GM12878 (cell line): ENCODE data around the gene CTNNBL1. TPM values are rescaled to one million over a fixed set of nuclear protein-coding genes. Genes with fewer than 3 reads are reported as not detected.

Experiments used
- CHD4 ChIP-seq: fragments of 200-600 bp; sonication (generic); IDR thresholded peaks from 2 replicates; pipeline ENCODE4 v1.6.1; 2016; ENCODE audit warnings: mild to moderate bottlenecking
- IRF3 ChIP-seq: fragments of 450-650 bp; IDR thresholded peaks from 2 replicates; pipeline ENCODE4 v1.6.1; 2014; ENCODE audit warnings: mild to moderate bottlenecking
- LARP7 ChIP-seq: fragments of 450-650 bp; IDR thresholded peaks from 2 replicates; pipeline ENCODE4 v1.6.1; 2017; ENCODE audit warnings: mild to moderate bottlenecking
- MEF2B ChIP-seq: fragments of 450-650 bp; IDR thresholded peaks from 2 replicates; pipeline ENCODE4 v1.6.1; 2018; ENCODE audit warnings: mild to moderate bottlenecking, moderate library complexity; ENCODE audit not compliant: partially characterized antibody, poor library complexity, severe bottlenecking
- PML ChIP-seq: IDR thresholded peaks from 2 replicates; pipeline ENCODE4 v1.6.1; 2012; ENCODE audit warnings: low read length, inconsistent platforms
- SMARCA5 ChIP-seq: fragments of 450-650 bp; IDR thresholded peaks from 2 replicates; pipeline ENCODE4 v1.6.1; 2017; ENCODE audit warnings: mild to moderate bottlenecking
- SRF ChIP-seq, 2 experiments: IDR thresholded peaks; 2 replicates each; pipeline ENCODE4 v1.6.1; 2011; ENCODE audit warnings: low read depth in 2 of 2, low read length in 2 of 2, mild to moderate bottlenecking in 1 of 2, moderate library complexity in 1 of 2
- SUPT20H ChIP-seq: IDR thresholded peaks from 2 replicates; pipeline ENCODE4 v1.6.1; 2011; ENCODE audit warnings: low read depth, mild to moderate bottlenecking, low read length, moderate library complexity, borderline replicate concordance; ENCODE audit not compliant: control insufficient read depth
- ZNF622 ChIP-seq: fragments of 450-650 bp; IDR thresholded peaks from 2 replicates; pipeline ENCODE4 v1.6.1; 2017; ENCODE audit warnings: mild to moderate bottlenecking, inconsistent platforms
- polyA plus RNA-seq, 11 experiments: library from polyadenylated mRNA; depleted of rRNA in 4 of 11; unstranded in 6 of 11; stranded (reverse) in 5 of 11; fragments of >200 nt; fragmentation: Nextera tagmentation in 4 of 11; fragmentation: Illumina TruSeq in 1 of 11; extraction: Ambion mirVana in 4 of 11; extraction: Trizol in 1 of 11; gene quantifications; 1 replicate in 1 of 11; 2 replicates in 10 of 11; pipeline versions ENCODE4 v1.2.1 to v1.2.3, GENCODE V29; 2011 to 2016; ENCODE audit warnings: inconsistent platforms in 2 of 11, missing spikeins in 2 of 11, low read depth in 1 of 11
- total RNA-seq, 4 experiments: library from RNA; depleted of rRNA in 3 of 4; stranded (reverse); fragments of >200 nt in 3 of 4; fragmentation: Illumina TruSeq in 1 of 4; extraction: Trizol in 1 of 4; gene quantifications; 2 replicates each; pipeline versions ENCODE4 v1.2.1 to v1.2.3, GENCODE V29; 2013 to 2021
- TF ChIP-seq, protein P1 (sequence below): IDR thresholded peaks from 2 replicates; pipeline ENCODE4 v1.6.1; 2011; ENCODE audit warnings: borderline replicate concordance, low read depth, mild to moderate bottlenecking, moderate library complexity, low read length; ENCODE audit not compliant: insufficient read depth, poor library complexity, severe bottlenecking
- TF ChIP-seq, protein P2 (sequence below): fragments of 450-650 bp; IDR thresholded peaks from 2 replicates; pipeline ENCODE4 v1.6.1; 2017; ENCODE audit warnings: borderline replicate concordance

Gene CTNNBL1
- total and polyA plus RNA-seq, 10 of the 15 experiments (the other 5 are each of a cell fraction or from before 2014, with no cell fraction given) = 43.1 to 102 (median 67.8) TPM

- TF ChIP-seq, protein P1, sequence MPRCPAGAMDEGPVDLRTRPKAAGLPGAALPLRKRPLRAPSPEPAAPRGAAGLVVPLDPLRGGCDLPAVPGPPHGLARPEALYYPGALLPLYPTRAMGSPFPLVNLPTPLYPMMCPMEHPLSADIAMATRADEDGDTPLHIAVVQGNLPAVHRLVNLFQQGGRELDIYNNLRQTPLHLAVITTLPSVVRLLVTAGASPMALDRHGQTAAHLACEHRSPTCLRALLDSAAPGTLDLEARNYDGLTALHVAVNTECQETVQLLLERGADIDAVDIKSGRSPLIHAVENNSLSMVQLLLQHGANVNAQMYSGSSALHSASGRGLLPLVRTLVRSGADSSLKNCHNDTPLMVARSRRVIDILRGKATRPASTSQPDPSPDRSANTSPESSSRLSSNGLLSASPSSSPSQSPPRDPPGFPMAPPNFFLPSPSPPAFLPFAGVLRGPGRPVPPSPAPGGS = no peak
- TF ChIP-seq PML (no peak), IRF3 (no peak), LARP7 (no peak), SRF (IDR thresholded peaks at IDR 0.05; ENCODE audit: low read depth in 2 of 2, low read length in 2 of 2) (no peak), SMARCA5 (no peak), SUPT20H (no peak), CHD4 (no peak), MEF2B (no peak), ZNF622 (no peak)
- TF ChIP-seq, protein P2, sequence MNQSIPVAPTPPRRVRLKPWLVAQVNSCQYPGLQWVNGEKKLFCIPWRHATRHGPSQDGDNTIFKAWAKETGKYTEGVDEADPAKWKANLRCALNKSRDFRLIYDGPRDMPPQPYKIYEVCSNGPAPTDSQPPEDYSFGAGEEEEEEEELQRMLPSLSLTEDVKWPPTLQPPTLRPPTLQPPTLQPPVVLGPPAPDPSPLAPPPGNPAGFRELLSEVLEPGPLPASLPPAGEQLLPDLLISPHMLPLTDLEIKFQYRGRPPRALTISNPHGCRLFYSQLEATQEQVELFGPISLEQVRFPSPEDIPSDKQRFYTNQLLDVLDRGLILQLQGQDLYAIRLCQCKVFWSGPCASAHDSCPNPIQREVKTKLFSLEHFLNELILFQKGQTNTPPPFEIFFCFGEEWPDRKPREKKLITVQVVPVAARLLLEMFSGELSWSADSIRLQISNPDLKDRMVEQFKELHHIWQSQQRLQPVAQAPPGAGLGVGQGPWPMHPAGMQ = no peak
These were observed 224.2 kb downstream of the CTNNBL1 start (continued) for GRCh38 chr20:37918035-37918434.
